CMK (cell line): Measurements from ENCODE around the gene DNAJA1.

Experiments
- DNase-seq: peaks from one replicate; pipeline ENCODE4 v3.0.0-alpha.2; 2010; ENCODE audit warnings: low read depth

The DNAJA1 gene

DNA sequence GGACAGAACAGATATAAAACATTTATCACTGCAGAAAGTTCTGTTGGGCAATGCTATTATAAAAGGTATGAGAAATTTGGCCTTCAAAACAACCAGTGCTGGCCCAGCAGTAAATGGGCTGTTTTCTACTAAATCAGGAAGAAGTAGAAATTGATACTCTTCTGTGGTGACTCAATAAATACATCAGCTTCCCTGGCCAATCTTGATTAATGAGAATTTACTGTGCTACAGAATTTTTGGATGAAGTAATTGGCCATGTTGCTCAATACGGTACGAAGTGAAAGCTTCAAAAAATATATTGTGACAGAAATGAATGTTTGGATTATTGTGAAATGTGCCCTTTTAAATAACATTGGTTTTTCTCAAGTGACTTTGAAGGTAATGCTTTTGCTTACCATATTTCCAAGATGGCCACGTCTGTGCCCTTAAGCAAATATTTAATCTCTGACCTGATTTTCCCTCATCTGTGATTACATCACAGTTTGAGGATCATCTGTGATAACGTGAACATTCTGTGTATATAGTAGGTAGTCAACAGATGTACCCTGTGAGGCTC lies 4.2 kb downstream of the DNAJA1 start:
- no peak for DNase-seq

DNA sequence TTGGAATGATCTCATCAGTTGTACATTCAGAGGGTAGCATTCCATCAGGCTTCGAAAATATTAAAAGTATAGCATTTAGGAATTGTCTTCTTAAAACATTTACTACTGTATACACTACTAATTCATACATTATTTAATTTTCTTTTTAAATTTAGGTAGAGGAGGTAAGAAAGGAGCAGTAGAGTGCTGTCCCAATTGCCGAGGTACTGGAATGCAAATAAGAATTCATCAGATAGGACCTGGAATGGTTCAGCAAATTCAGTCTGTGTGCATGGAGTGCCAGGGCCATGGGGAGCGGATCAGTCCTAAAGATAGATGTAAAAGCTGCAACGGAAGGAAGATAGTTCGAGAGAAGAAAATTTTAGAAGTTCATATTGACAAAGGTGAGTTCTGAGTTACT lies 5.2 kb downstream of the DNAJA1 start:
- no peak for DNase-seq

DNA sequence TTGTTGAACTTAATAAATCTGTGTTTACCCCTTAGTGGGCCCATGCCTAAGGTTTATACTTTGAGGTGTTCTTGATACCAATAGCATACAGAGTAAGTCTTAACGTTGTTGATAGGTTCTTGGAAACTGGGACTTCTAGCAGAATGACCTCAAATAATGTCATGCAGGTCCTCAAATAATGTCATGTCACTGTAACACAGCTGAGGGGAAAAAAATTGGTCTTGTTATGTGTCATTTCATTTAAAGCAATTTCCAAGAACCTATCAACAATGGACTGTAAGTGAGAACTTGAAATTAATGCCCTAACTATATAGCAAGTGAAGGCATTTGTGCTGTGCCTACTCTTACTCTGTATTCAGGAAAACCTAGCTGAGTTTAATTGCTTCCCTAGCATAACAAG lies 7.2 kb downstream of the DNAJA1 start:
- no peak for DNase-seq

DNA sequence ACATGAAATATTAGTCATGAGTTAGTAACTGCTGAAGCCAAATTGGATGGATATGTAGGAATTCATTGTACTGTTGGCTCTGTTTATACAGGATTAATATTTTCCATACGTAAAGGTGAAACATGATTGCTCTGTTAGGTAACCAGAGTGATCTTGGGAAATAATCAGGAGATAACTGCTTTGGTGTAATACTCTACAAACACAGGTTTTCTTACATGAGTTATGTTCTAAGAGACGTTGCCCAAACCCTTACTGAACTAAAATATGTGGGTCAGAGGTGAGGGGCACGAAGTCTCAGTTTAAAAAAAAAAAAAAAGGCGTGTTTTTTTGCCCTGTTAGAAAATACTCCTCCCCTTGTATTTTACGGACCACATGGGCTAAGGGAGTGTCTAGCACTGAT lies 7.8 kb downstream of the DNAJA1 start:
- no peak for DNase-seq

DNA sequence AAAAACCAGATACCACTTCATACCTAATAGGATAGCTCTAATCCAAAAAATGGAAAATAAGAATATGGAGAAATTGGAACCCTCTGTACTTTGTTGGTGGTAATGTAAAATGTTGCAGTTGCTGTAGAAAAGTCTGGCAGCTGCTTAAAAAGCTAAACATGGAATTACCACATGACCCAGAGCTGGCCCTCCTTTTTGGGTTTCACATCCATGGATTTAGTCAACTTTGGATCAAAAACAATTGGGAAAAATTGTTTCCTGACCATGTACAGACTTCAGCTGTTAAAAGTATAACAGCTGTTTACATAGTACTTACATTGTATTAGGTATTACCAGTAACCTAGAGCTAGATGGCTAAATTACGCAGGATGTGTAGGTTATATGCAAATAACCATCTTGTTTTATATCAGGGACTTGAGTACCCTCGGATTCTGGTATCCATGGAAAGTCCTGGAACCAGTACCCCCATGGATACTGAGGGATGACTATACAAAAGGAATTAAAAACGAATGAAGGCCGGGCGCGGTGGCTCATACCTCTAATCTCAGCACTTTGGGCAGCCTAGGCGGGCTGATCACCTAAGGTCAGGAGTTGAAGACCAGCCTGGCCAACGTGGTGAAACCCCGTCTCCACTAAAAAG lies 15.8 kb downstream of the DNAJA1 start:
- no peak for DNase-seq

DNA sequence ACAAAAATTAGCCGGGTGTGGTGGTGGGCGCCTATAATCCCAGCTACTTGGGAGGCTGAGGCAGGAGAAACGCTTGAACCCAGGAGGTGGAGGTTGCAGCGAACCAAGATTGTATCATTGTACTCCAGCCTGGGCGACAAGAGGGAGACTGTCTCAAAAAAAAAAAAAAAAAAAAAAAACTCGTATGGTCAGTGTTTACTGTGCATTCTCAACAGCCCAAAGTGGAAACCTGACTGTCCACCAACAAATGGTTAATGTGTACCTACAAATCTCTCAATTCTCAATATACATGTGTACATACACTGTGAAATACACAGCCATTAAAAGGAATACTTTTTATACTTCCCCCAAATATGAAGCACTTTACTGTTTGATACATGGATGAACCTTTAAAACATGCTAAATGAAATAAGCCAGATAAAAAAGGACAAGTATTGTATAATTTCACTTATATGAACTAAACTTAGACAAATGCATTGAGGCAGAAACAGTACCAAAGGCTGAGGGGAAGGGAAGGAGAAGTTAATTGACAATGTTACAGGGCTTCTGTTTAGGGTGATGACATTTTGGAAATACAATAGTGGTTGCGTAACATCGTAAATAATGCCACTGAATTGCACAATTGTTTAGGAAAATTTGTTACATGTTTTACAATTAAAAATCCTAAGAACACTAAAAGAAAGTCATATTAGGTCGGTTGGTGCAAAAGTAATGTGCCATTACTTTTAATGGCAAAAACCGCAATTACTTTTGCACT lies 16.5 kb downstream of the DNAJA1 start:
- no peak for DNase-seq

DNA sequence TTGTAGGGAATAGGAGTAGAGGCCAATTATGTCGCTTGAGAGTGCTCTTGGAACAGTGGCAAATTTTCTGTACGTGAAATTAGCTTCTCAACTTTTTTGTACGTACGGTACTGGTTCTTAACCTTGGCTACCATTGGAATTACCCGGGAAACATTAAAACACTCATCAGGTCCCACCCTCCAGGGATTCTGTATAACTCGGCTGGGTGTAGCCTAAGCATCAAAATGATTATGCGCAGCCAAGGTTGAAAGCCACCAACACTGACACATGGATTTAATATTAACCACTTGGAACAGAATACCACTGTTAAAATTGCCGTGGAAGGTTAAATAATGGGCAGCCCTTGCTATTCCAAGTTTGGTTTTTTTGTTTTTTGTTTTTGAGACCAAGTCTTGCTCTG lies 17.4 kb downstream of the DNAJA1 start:
- no peak for DNase-seq

DNA sequence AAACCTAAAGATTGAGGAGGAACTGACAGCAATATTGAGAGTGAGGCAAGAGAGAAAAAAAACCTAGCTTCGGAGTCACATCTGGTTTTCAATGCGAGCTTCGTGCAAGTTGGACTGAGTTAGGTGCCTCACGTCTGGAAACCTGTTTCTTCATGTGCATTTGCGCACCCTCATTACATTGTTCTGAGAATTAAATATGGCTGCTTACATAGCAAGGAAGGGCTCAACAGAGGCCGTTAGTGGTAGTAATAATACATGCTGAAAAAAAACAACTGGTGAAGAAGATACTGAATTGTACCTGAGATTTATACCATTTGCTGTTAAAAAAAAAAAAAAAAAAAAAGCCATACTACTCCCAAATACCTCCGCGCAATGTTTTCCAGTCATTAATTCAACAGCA lies 18.6 kb downstream of the DNAJA1 start:
- no peak for DNase-seq

DNA sequence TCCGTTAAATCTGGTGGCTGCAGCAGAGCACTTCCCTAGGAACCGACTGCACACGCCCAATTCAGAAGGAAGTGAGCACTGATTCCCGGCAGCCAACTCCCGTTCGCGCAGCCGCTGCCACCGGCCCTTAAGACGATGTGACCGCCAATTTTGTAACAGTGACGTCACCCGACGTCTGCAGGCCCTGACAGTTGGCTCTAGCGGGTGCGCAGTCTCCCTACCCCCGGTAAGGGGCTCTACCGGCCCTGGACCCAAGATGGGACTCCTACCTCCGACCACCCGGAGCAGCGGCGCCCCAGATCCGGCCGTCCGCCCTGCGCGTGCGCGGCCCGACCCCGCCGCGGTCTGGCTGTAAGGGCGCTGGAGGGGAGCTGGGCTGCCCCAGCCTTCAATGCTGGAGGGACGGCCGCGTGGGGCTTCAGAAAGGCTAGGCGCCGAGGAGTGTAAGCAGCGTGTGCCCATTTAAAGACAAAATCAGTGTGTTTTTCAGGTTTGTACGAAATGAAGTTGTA lies 19.1 kb downstream of the DNAJA1 start:
- no peak for DNase-seq

DNA sequence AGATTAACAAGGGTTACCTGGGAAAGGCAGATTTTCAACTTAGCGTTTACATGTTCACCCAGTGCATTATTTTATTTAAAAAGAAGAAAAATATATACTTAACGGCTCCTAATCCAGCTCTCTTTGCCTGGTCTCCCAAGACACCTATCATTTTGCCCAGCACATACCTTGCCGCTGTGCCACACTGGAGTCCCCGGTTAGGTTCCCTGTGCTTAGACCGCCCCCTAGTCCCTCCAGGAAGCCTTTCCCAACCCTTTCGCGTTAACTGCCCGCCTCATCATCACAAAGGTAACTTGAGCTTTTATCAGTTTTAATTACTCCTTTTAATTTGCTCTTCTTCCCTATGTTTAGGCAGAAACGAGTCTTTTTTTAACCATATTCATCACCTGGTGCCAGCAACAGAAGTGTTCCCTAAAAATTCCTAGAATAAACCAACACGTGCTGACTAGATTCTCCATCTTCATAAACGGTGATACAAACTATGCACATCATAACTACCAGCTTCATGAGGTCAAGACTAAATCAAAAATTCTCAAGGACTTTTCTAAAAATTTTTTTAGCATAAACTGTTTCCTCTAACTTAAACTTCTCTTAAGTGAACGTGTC lies 19.7 kb downstream of the DNAJA1 start:
- DNase-seq = no peak

DNA sequence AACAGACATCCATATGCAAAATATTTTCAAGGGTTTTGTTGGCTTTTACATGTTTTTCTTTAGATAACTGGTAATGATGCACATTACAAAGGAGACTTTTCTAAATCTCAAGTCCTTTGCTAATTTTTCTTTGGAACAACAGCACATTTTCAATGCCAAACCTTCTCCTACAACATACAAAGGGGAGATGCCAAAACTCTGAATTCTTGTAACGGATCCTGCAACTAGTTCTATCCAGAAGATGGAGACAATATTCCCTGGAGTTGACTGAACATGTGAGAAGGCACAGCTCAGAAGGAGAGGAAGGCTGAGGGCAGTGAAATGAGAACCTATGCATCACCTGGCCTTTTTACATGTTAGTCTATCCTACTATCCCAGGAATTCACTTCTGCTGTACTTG lies 21.0 kb downstream of the DNAJA1 start:
- no peak for DNase-seq

DNA sequence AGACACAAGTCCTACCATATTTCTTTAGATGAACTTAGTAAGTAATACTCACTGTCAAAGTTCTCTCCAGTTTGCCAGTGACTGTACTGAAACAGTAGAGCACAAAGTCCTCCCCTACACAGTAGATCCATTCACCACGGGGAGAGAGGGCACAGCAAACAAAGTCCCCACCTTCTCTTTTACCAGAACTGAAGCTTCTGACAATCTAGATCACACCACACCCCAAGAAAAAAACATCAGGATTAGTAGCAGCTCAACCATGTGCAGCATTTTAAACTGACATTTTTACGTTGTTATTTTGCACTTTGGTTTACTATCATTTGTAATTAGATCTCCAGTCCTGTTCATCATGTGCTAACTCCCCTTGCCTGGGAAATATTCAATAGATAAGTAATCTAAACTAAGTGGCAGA lies 23.0 kb downstream of the DNAJA1 start:
- DNase-seq = no peak

DNA sequence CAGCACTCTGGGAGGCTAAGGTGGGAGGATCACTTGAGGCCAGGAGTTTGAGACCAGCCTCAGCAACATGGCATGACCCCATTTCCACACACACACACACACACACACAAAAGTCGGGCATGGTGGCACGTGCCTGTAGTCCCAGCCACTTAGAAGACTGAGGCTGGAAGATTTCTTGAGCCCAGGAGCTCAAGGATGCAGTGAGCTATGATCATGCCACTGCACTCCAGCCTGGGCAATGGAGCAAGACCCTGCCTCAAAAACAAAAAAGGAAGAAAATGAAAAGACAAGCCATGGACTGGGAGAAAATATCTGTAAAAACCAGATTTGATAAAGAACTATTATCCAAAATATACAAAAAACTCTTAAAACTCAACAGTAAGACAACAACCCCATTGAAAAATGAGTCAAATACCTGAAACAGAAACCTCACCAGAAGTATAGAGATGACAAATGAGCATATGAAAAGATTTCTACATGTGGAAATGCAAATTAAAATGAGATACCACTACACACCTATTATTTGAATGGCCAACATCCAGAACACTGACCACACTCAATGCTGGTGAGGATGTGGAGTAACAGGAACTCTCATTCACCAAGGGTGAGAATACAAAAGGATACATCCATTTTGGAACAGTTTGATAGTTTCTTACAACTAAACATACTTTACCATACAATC lies 24.7 kb downstream of the DNAJA1 start:
- no peak for DNase-seq

DNA sequence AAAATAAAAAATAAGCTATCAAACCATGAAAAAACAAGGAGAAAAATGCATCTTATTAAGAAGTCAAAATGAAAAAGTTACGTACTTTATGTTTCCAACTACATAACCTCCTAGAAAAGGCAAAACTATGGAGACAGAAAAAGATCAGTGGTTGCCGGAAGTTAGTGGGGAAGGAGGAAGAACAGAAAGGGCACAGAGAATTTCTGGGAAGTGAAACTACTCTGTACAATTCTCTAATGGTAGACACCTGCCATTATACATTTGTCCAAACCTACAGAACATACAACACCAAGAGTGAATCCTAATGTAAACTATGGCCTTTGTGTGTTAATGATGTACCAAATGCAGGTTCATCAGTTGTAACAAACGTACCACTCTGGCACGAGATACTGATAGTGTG lies 26.1 kb downstream of the DNAJA1 start:
- DNase-seq = no peak

DNA sequence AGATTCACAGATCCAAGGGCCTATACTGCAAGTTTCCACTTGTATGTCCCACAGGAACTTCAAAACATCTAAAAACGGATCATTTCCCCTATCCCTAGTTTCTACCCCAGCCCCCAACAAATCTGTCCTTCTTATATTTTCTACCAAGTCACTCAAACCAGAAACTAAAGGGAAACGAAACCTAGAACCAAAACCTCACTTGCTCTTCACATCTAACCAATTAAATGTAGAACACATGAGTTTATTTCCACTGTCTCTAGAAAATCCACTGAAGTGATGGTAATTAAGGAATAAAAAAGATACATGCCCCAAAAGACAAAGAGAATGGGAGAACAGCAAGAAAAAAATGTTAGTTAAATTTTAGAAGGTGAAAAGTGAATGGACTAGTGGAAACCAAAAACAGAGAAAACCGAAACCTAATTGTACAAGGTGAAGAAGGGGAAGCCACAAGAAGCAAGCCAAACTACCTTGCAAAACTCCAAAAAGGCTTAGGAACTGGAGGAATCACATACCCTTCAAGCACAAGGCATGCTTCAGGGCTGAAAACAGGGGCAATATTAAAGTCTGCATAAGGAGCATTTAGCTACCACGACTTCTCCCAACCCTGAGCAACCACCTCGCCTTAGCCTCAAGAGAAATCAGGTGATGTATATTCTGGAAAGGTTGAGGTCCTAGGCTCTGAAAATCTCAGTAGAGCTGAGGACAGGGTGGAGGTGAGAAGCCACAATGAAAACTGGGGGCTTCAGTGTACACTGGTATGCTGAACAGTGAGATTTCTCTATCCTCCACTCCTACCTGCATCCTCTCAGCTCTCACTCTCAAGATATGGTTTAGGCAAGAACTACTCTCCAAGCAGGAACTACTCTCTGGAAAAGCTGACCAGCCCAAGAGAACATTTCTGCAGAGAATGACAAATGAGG lies 40.3 kb downstream of the DNAJA1 start:
- DNase-seq = no peak

DNA sequence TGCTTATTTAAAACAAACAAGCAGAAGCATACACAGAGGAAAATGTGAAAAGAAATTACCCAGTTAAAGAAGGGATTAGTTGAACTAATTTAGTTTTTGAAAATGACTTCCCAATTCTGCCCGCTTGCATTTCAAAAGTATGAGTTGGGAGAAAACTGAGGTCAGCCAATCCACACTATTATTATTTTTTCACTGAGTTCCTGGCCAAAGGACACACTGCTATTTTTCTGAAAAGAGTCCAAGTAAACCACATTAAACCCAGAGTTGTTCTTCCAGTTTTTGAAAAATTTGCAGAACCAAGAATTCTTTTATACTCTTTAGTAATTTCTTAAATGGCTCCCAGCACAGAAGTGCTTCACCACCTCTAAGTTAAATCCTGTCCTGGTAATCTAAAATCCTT lies 43.9 kb downstream of the DNAJA1 start:
- no peak for DNase-seq

DNA sequence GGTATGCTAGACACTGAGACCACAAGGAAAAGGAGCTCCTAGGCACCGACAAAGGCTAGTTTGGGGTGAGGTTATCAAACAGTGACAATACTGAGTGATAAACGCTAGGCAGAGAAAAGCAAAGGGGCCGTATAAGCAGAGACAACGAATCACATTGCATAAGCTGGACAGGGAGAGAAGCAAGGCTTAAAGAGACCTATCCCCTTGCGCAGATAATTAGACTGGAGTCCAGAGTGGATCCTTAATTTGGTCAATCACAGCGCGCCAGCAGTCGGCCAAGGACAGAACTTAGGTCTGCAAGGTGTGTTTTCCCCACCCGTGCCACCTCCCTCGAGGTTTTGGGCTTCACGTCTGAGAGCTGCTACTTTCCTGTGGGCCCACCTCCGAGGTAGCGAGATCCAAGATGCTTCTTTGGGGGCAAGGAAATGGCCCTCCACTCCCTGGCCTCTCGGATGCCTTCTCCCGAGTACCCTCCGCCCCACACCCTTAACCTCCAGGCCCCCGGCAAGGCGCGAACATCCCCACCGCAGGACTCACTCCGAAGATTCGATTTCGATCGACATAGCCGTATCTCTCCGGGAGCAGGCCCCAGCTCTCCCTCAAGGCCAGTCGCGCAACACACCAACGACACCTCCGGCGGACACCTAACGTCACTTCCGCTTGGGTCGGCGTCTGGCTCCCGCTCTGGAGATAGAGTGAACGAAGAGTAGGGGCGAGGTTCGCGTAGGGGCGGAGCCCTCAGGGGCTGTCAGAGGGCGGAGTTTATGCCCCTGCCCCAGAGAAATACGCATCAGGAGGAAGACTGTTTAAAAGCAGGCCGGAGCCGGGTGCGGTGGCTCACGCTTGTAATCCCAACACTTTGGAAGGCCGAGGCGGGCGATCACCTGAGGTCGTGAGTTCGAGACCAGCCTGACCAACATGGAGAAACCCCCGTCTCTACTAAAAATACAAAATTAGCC lies 51.3 kb downstream of the DNAJA1 start, which contains the start of gene SMU1:
Gene SMU1 (minus strand): TSS at position 629 of the 959 bp plus-strand sequence. CDS start 66 bp downstream, at position 563.
- DNase-seq = peak; percentile 92

DNA sequence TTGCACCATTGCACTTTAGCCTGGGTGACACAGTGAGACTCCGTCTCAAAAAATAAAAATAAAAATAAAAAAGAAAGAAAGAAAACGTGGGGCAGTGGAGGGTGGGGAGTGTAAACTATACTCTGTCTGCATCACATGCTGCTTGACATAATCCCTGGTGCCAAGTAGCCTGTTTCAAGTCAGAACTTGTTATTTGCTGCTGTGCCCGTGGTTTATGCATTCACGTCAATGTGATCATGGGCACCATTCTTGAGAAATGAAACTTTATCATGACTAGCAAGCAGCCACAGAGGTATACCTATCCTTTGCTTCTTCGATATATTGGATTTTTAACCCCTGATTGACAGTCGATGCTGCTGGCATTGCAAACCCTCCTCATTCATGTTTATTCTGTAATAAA lies 55.5 kb downstream of the DNAJA1 start:
- no peak for DNase-seq

DNA sequence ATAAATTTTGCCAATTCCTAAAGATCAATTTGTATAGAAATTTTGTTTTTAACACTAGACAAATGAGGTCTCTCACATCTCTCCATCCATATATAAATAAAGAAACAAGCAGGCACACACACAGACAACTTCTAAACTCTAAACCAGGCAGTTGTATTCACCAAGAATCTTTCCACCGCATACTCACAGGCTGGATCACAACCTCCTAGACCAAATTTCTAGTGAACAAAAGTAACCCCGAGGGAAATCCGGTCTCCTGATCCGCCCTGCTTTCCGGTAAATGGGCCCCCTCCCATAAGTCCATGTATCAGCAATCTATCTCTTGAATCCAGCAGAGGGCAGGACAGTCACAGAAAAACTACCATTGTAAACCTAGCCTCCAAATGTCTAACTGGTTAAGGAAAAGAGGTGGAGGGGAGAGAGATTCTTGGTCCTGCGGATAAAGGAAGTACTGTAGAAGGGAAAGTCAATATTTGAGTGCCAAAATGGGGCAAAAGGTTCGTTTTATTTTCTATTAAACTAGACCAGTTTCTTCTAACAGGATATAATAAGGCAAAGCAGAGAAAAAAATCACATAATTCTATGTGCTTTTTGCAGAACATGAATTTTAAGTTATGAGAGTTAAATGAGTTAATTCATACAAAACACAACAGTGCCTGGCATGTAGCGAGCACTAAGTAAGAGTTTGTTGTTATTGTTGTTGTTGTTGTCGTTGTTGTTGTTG lies 56.2 kb downstream of the DNAJA1 start:
- DNase-seq = peak; percentile 54
